HG02981 (cell line): ENCODE results near the gene TCF7L1.
"Not testable (repeated sequence)": the region's sequence is repeated elsewhere in the genome, so short reads cannot be mapped to it uniquely, and the experiment has no call there.

Source experiments
- ATAC-seq: cut with Tn5 transposase; IDR thresholded peaks from one replicate; pipeline ENCODE4 v1.9.1; 2021; ENCODE audit warnings: mild to moderate bottlenecking, moderate library complexity; ENCODE audit not compliant: unreplicated experiment

Gene TCF7L1

GRCh38 chr2:85132834-85133637 lies at the start of gene TCF7L1:
Gene TCF7L1 (plus strand): TSS chr2:85133392. CDS start chr2:85133685, 293 bp downstream.
- no peak for ATAC-seq

GRCh38 chr2:85085563-85085962 lies 47.6 kb upstream of the TCF7L1 start:
- ATAC-seq, result no peak

GRCh38 chr2:85087541-85087940 lies 45.7 kb upstream of the TCF7L1 start:
- ATAC-seq, result no peak

GRCh38 chr2:85088921-85089320 lies 44.3 kb upstream of the TCF7L1 start:
- ATAC-seq, result no peak

GRCh38 chr2:85089585-85089984 lies 43.6 kb upstream of the TCF7L1 start:
- ATAC-seq, result no peak

GRCh38 chr2:85091838-85092237 lies 41.4 kb upstream of the TCF7L1 start:
- no peak for ATAC-seq

GRCh38 chr2:85095094-85095493 lies 38.1 kb upstream of the TCF7L1 start:
- ATAC-seq, result no peak

GRCh38 chr2:85096616-85097015 lies 36.6 kb upstream of the TCF7L1 start:
- no peak for ATAC-seq

- no peak for ATAC-seq
These were observed 29.0 kb upstream of the TCF7L1 start for GRCh38 chr2:85104228-85104627.

GRCh38 chr2:85106489-85107180 lies 26.6 kb upstream of the TCF7L1 start:
- no peak for ATAC-seq

- no peak for ATAC-seq
These were observed 22.1 kb upstream of the TCF7L1 start for GRCh38 chr2:85110991-85111560.

GRCh38 chr2:85111819-85112281 lies 21.3 kb upstream of the TCF7L1 start:
- no peak for ATAC-seq

GRCh38 chr2:85112906-85113625 lies 20.1 kb upstream of the TCF7L1 start:
- no peak for ATAC-seq

GRCh38 chr2:85114586-85115330 lies 18.4 kb upstream of the TCF7L1 start:
- no peak for ATAC-seq

GRCh38 chr2:85116207-85116606 lies 17.0 kb upstream of the TCF7L1 start:
- ATAC-seq, result no peak

GRCh38 chr2:85119900-85120299 lies 13.3 kb upstream of the TCF7L1 start:
- no peak for ATAC-seq

- ATAC-seq, result no peak
These were observed 12.8 kb upstream of the TCF7L1 start for GRCh38 chr2:85120363-85120762.

GRCh38 chr2:85126462-85126861 lies 6.7 kb upstream of the TCF7L1 start:
- not testable (repeated sequence) for ATAC-seq

GRCh38 chr2:85129861-85130260 lies 3.3 kb upstream of the TCF7L1 start:
- no peak for ATAC-seq

- ATAC-seq, result no peak
These were observed 2.8 kb upstream of the TCF7L1 start for GRCh38 chr2:85130407-85130806.
